IMR-90 (cell line): ENCODE results near the gene GPR137.

Experiments used
- BHLHE40 ChIP-seq: fragments of 150-350 bp; IDR thresholded peaks from 2 replicates; pipeline ENCODE4 v1.6.1; 2016; ENCODE audit warnings: mild to moderate bottlenecking, low read depth, low read length
- CEBPB ChIP-seq: IDR thresholded peaks from 2 replicates; pipeline ENCODE4 v1.6.1; 2012; ENCODE audit warnings: low read depth, low read length, improper control_type of control experiment
- FOS ChIP-seq: fragments of 150-350 bp; IDR thresholded peaks from 2 replicates; pipeline ENCODE4 v1.6.1; 2016; ENCODE audit warnings: low read depth, low read length
- MAFK ChIP-seq: IDR thresholded peaks from 2 replicates; pipeline ENCODE4 v1.6.1; 2012; ENCODE audit warnings: low read depth, low read length, improper control_type of control experiment
- MAZ ChIP-seq: IDR thresholded peaks from 2 replicates; pipeline ENCODE4 v1.6.1; 2012; ENCODE audit warnings: low read depth, mild to moderate bottlenecking, low read length, improper control_type of control experiment, moderate library complexity, borderline replicate concordance
- MXI1 ChIP-seq: IDR thresholded peaks from 2 replicates; pipeline ENCODE4 v1.6.1; 2012; ENCODE audit warnings: low read depth, mild to moderate bottlenecking, low read length, moderate library complexity, borderline replicate concordance
- NFE2L2 ChIP-seq: fragments of 150-350 bp; IDR thresholded peaks from 2 replicates; pipeline ENCODE4 v1.6.1; 2016; ENCODE audit warnings: low read depth, mild to moderate bottlenecking, low read length
- POLR2A ChIP-seq: IDR thresholded peaks from 2 replicates; pipeline ENCODE4 v1.6.1; 2012; ENCODE audit warnings: mild to moderate bottlenecking, low read depth, low read length
- RAD21 ChIP-seq: IDR thresholded peaks from 2 replicates; pipeline ENCODE4 v1.6.1; 2012; ENCODE audit warnings: low read length, improper control_type of control experiment
- RCOR1 ChIP-seq: IDR thresholded peaks from 2 replicates; pipeline ENCODE4 v1.6.1; 2012; ENCODE audit warnings: mild to moderate bottlenecking, low read length, improper control_type of control experiment; ENCODE audit not compliant: insufficient replicate concordance
- RFX5 ChIP-seq: IDR thresholded peaks from 2 replicates; pipeline ENCODE4 v1.8.0; 2012; ENCODE audit warnings: low read depth, mild to moderate bottlenecking, low read length, moderate library complexity
- TF ChIP-seq, protein P1 (sequence below): conservative IDR thresholded peaks from 2 replicates; pipeline ENCODE4 v1.5.1; 2012; ENCODE audit warnings: mild to moderate bottlenecking, low read depth, low read length, improper control_type of control experiment
- TF ChIP-seq, protein P2 (sequence below): fragments of 150-350 bp; IDR thresholded peaks from 2 replicates; pipeline ENCODE4 v1.6.1; 2017; ENCODE audit warnings: mild to moderate bottlenecking, antibody characterized with exemption, low read length, low read depth

DNA sequence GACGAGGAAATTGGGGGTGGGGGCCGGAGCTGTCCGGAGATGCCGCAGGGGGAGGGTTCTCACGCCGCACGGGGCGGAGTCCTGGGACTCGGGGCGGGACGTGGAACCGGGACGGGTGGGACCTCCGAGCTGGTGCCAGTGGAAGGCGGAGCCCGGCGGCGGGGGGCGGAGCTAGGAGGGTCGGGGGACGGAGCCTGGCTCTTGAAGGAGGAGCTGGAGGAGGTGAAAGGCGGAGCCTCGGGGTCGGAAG, 44.5 kb upstream of the GPR137 start:
- TF ChIP-seq, protein P1, sequence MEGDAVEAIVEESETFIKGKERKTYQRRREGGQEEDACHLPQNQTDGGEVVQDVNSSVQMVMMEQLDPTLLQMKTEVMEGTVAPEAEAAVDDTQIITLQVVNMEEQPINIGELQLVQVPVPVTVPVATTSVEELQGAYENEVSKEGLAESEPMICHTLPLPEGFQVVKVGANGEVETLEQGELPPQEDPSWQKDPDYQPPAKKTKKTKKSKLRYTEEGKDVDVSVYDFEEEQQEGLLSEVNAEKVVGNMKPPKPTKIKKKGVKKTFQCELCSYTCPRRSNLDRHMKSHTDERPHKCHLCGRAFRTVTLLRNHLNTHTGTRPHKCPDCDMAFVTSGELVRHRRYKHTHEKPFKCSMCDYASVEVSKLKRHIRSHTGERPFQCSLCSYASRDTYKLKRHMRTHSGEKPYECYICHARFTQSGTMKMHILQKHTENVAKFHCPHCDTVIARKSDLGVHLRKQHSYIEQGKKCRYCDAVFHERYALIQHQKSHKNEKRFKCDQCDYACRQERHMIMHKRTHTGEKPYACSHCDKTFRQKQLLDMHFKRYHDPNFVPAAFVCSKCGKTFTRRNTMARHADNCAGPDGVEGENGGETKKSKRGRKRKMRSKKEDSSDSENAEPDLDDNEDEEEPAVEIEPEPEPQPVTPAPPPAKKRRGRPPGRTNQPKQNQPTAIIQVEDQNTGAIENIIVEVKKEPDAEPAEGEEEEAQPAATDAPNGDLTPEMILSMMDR = no peak
- TF ChIP-seq POLR2A (no peak), FOS (no peak), MAFK (no peak), MXI1 (no peak; the same call in 1 of the 2 replicates), MAZ (no peak), RCOR1 (no peak), RFX5 (no peak), RAD21 (no peak), CEBPB (no peak), BHLHE40 (no peak), NFE2L2 (no peak)
- TF ChIP-seq, protein P2, sequence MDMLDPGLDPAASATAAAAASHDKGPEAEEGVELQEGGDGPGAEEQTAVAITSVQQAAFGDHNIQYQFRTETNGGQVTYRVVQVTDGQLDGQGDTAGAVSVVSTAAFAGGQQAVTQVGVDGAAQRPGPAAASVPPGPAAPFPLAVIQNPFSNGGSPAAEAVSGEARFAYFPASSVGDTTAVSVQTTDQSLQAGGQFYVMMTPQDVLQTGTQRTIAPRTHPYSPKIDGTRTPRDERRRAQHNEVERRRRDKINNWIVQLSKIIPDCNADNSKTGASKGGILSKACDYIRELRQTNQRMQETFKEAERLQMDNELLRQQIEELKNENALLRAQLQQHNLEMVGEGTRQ = no peak
